Measurements from ENCODE around the gene RNU5B-1. TPM values are rescaled to one million over a fixed set of nuclear protein-coding genes. Genes with fewer than 3 reads are reported as not detected.

The RNU5B-1 gene
- total RNA-seq, 1 experiment from 2014 or later: not detected

- no peak for DNase-seq (ENCODE audit: low read depth)
Measured at GRCh38 chr15:65328506-65329287, 24.2 kb downstream of the RNU5B-1 start.

- no peak for DNase-seq (ENCODE audit: low read depth)
Measured at GRCh38 chr15:65329288-65329983, 25.0 kb downstream of the RNU5B-1 start.

GRCh38 chr15:65329984-65330735, 25.7 kb downstream of the RNU5B-1 start:
- no peak for DNase-seq (ENCODE audit: low read depth)

GRCh38 chr15:65330934-65331645, 26.6 kb downstream of the RNU5B-1 start:
- DNase-seq (ENCODE audit: low read depth): no peak

GRCh38 chr15:65331811-65332210, 27.3 kb downstream of the RNU5B-1 start:
- DNase-seq (ENCODE audit: low read depth): no peak

GRCh38 chr15:65332391-65333147, 28.1 kb downstream of the RNU5B-1 start:
- no peak for DNase-seq (ENCODE audit: low read depth)

GRCh38 chr15:65333148-65333820, 28.8 kb downstream of the RNU5B-1 start:
- DNase-seq (ENCODE audit: low read depth): no peak

- DNase-seq (ENCODE audit: low read depth): no peak
Measured at GRCh38 chr15:65333856-65334255, 29.4 kb downstream of the RNU5B-1 start.

- DNase-seq (ENCODE audit: low read depth): no peak
Measured at GRCh38 chr15:65334586-65335231, 30.2 kb downstream of the RNU5B-1 start.

- DNase-seq (ENCODE audit: low read depth): no peak
Measured at GRCh38 chr15:65335278-65336055, 31.0 kb downstream of the RNU5B-1 start.

GRCh38 chr15:65336493-65337435, 32.3 kb downstream of the RNU5B-1 start:
- no peak for DNase-seq (ENCODE audit: low read depth)

GRCh38 chr15:65337436-65338070, 33.1 kb downstream of the RNU5B-1 start:
- no peak for DNase-seq (ENCODE audit: low read depth)

- no peak for DNase-seq (ENCODE audit: low read depth)
Measured at GRCh38 chr15:65338366-65338765, 33.9 kb downstream of the RNU5B-1 start.

GRCh38 chr15:65338823-65339222, 34.3 kb downstream of the RNU5B-1 start:
- no peak for DNase-seq (ENCODE audit: low read depth)

GRCh38 chr15:65339416-65339815, 34.9 kb downstream of the RNU5B-1 start:
- DNase-seq (ENCODE audit: low read depth): no peak

- no peak for DNase-seq (ENCODE audit: low read depth)
Measured at GRCh38 chr15:65339920-65340319, 35.4 kb downstream of the RNU5B-1 start.

GRCh38 chr15:65342493-65342892, 38.0 kb downstream of the RNU5B-1 start:
- DNase-seq (ENCODE audit: low read depth): no peak

Measured in LHCN-M2 (cell line).